ENCODE measurements around the gene COL27A1.

Gene COL27A1

DNA sequence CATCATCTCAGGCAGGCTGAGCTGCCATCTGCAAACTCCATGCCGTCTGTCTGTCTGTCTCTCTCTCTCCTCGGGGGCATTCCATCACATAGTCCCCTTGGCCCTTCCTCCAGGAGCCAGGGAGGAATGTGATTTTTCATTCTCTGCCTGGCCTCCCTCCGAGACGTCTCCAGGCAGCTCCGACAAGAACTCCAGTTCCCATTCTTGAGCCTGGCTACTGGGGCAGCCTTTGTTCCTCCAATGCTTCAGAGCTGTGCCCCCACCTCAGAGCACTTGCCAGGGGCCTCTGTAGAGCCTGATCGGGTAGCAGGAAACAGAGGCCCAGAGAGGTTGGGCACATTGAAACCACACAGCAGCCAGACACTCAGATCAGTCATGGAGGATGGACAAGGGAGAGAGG, 74.0 kb downstream of the COL27A1 start:
- DNase-seq = no peak

DNA sequence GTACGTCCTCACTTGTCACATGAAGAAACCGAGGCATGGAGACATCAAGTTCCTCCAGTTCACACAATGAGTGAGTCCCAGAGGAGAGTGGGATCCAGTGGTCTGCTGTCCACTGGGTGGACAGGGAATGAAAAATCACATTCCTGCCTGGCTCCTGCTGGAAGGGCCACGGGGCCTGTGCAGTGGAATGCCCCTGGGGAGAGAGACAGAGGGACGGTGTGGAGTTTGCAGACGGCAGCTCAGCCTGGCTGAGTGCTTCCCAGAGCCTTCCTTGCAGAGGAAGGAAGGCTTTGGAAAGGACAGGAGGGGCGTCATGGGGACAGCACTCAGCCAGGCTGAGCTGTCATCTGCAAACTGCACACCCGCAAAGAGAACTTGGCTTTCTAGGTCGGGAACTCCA, 74.7 kb downstream of the COL27A1 start:
- no peak for DNase-seq

GRCh38 chr9:114231273-114231672, 75.9 kb downstream of the COL27A1 start:
- DNase-seq = no peak

DNA sequence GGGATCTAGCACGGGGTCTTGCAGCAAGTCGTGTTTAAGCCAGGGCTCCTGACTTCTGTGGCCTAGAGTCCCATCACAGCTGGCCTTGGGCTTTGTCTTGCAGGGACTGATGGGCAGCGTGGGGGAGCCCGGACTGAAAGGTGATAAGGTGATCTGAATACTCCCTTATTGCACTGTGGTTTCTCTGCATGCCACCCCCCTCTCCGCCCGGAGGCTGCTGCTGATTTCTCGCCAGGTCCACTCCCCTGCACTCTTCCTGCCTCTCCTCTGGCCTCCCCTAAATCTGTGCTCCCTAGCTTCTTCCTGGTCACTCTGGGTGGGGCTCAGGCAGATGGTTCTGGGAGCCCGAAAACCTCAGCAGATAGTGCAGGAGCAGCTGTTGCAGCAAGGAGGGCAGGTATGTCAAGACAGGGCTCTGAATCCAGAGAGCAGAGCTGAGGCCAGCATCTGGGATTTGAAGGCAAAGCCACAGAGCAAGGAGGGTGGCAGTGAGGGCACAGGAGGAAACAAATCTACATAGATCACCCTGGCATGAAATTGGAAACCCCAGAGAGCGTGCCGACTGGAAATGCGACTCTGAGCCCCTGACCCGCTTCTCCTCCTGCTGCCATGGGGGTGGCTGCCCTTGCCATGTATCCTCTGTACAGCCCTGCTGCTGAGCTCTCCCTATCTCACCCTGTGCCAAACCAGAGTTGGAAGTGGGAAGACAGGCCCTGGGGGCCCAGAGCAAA, 76.5 kb downstream of the COL27A1 start:
- no peak for DNase-seq

DNA sequence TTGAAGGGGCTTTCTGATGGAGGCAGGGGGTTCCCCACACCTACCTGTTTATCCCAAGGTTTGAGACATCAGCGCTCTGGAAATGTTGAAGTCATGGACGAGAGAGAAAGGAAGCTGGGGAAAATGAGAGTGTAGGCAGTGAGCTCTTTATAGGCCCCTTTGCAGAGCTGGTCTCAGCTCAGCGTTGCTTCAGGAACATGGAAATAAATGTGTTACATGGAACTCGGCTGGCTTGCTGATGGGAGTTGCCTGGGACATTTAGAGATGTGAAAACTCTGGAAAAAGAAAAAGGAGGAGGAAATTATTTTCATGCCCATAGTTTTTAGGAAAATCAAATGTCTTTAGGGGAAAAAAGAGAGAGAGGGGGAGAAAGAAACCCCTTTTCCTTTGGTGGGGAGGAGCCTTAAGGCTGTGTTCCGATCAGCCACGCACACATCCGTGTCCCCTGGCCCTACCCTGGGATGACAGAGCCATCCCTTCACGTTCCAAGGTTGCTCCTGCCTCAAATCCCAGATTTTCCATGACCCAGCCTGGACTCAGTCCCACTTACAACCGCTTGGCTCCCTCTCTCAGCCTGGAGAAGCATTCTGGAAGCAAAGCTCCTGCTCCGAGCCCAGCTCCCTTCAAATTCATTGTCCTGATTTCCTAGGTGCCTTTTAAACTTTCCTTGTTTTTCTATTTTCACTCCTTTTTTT, 78.3 kb downstream of the COL27A1 start:
- DNase-seq = no peak

DNA sequence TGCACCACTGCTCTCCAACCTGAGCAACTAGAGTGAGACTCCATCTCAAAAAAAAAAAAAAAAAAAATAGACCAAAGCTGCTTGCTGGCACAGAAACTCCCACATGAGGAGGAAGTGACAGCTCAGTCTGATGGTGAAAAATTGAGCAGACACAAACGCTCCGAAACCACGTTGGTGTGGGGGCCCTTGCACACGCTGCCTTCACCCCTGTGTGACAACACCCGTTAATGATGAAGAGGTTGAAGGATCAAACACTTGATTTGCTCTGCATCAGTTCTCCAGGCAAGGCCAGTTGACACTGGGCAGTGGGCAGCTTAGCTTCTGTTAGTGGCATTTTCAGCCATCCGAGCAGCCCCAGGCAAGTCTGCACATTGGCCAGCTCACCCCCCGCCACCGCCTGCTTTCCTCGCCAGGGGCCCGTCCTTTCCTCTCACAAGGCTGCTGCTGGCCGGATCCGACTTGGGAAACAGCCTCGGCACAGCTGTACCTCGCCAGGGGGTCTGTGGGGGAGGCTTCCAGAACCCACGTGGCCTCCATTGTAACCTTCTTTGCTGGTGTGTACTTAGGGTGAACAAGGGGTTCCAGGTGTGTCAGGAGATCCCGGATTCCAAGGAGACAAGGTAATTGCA, 79.8 kb downstream of the COL27A1 start:
- no peak for DNase-seq

GRCh38 chr9:114236391-114237138, 81.2 kb downstream of the COL27A1 start:
- DNase-seq = no peak

- no peak for DNase-seq
Measured at GRCh38 chr9:114237247-114237646, 81.9 kb downstream of the COL27A1 start.

- no peak for DNase-seq
Measured at GRCh38 chr9:114237781-114238180, 82.4 kb downstream of the COL27A1 start.

DNA sequence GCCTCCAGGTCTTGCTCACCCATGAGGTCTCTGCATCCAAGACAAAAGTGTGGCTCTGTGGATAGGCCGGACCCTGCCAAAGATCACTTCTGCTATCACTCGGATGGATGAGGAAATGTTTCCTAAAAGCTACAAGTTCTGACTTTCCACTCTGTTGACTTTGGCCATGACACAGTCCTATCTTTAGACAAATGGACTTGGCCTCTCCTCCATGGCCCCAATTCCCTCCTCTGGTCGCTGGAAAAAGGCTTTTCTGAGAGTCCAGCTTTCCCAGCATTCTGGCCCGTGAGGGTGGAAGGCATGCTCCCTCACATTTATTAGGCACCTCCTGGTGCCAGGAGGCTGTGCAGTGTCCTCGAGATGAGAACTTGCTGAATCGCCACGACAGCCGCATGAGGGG, 83.1 kb downstream of the COL27A1 start:
- no peak for DNase-seq

GRCh38 chr9:114238891-114239875, 83.8 kb downstream of the COL27A1 start:
- DNase-seq = no peak

DNA sequence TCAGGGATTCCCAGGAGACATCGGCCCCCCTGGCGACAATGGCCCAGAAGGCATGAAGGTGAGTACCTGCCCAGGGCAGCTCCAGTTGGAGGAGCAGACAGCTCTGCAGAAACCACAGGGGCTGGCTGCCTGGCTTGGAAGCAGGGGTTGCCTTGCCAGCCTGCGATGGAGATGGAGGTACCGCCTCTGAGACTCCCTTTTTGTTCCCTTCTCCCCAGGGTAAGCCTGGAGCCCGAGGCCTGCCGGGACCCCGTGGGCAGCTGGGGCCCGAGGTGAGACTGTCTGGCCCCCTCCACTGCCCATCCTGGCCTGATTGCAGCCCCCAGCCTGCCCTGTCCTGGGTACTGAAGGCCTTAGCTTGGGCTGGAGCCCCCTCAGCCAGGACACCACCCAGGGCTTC, 84.9 kb downstream of the COL27A1 start:
- DNase-seq = no peak

- DNase-seq = no peak
Measured at GRCh38 chr9:114240647-114241558, 85.6 kb downstream of the COL27A1 start.

- DNase-seq = no peak
Measured at GRCh38 chr9:114242837-114243236, 87.5 kb downstream of the COL27A1 start.

DNA sequence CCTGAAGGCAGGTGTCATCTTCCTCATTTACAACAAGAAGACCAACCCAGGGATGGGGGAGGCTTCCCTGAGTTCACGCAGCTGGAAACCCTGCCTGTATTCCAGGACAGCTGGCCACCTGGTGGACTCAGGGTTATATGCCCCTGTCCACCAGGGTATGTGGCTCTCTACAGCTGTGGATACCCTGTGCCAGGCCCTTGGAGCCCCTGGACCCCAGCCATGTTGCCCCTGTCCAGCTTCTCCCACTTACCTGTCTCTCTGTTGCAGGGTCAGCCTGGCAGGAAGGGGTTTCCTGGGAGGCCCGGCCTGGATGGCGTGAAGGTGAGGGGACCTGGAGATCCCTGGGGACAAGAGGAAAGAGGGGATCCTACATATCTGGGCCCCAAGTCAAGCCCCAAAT, 87.9 kb downstream of the COL27A1 start:
- no peak for DNase-seq

GRCh38 chr9:114244570-114244969, 89.2 kb downstream of the COL27A1 start:
- DNase-seq = no peak

- no peak for DNase-seq
Measured at GRCh38 chr9:114246558-114246957, 91.2 kb downstream of the COL27A1 start.

DNA sequence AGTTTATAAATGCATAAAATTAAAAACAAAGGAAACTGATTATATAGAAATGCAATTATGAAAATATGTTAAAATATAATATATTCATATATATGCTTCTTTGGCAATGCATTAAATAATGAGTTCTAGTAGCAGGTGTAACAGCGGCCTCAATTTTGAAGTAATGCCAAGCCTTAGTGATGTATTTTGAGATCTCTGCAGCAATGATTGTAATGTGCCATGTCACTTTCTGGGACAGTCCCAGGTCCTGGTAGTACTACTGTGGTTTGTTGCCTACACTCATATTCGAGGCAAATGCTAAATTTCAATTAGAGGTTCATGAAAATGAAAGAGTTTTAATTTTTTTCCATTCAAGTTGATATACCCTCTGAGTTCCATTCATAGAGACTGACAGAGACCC, 91.7 kb downstream of the COL27A1 start:
- DNase-seq = no peak

DNA sequence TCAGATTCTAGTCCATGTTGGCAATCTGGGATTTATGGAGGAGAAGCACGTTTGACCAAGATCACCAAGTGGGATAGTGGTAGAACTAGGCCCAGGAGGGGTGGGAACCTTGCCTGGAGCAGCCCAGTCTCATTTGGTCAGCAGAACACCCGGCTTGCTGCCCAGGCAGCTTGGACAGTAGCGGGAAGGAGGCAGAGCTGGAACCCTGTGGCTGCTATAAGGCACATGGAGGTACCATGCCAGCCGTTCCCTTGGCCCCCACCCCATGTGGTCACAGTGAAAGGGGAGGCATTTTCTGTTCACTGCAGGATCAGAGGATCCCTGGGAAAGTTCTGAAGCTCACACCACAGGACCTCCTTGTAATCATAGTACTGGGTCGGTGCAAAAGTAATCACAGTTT, 92.2 kb downstream of the COL27A1 start:
- DNase-seq = no peak

DNA sequence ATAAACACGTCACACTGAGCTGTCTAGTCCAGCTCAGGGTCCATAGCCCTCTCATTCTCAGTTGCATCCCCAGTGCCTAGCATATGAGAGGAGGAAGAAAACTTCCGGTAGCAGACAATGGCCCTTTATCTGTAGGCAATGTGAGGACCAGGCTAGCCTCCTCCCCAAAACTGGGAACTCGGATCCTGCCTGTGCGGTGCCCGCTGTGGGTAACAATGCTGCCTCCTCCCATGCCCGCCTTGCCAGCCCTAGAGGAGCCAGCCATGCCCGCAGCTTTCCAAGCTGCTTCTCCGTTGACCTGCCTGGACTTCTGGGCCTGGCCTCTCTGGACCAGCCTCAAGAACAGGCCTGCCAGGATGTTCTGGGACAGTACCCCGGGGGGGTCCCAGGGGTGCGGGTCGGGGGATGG, 93.0 kb downstream of the COL27A1 start:
- DNase-seq = no peak
